ENCODE data around the gene HIBADH.

DNA sequence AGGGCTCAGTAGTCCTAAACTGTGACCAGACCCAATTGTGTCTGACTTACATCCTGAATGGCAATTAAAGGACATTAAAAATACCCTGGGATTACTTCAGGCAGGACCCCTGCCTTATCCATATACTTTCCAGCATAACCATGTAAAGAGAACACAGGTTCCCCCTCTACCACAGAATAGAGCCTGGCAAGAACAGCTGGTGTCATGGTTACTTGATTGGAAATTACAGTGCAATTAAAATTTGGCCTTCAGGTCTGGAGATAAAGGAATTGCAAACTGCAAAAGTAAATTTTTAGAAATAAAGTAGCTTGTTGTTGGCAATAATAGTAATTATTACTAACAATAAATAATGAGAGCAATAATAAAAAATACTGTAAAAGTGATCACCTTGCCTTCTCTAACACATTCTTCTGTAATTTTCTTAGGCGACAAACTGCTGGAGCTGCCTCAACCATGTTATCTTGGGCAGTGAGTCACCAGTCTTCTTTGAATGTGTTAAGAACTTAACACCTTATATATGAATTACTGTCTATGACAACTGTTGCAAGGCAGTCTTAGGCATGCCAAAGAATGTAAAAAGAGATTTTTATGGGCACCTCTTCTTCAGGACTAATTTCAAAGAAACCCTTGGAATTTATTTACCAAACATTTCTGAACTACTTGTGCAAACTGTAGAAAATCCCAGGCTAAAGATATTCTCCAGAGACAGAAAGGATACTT lies 53.7 kb downstream of the HIBADH start:
- TF ChIP-seq, protein P1, sequence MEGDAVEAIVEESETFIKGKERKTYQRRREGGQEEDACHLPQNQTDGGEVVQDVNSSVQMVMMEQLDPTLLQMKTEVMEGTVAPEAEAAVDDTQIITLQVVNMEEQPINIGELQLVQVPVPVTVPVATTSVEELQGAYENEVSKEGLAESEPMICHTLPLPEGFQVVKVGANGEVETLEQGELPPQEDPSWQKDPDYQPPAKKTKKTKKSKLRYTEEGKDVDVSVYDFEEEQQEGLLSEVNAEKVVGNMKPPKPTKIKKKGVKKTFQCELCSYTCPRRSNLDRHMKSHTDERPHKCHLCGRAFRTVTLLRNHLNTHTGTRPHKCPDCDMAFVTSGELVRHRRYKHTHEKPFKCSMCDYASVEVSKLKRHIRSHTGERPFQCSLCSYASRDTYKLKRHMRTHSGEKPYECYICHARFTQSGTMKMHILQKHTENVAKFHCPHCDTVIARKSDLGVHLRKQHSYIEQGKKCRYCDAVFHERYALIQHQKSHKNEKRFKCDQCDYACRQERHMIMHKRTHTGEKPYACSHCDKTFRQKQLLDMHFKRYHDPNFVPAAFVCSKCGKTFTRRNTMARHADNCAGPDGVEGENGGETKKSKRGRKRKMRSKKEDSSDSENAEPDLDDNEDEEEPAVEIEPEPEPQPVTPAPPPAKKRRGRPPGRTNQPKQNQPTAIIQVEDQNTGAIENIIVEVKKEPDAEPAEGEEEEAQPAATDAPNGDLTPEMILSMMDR (IDR thresholded peaks at IDR 0.05): no peak
- no peak for TF ChIP-seq POLR2A (IDR thresholded peaks at IDR 0.05)

Measured in thyroid gland (tissue), 4 donors.